ENCODE measurements around the gene PYGB.

Gene PYGB

DNA sequence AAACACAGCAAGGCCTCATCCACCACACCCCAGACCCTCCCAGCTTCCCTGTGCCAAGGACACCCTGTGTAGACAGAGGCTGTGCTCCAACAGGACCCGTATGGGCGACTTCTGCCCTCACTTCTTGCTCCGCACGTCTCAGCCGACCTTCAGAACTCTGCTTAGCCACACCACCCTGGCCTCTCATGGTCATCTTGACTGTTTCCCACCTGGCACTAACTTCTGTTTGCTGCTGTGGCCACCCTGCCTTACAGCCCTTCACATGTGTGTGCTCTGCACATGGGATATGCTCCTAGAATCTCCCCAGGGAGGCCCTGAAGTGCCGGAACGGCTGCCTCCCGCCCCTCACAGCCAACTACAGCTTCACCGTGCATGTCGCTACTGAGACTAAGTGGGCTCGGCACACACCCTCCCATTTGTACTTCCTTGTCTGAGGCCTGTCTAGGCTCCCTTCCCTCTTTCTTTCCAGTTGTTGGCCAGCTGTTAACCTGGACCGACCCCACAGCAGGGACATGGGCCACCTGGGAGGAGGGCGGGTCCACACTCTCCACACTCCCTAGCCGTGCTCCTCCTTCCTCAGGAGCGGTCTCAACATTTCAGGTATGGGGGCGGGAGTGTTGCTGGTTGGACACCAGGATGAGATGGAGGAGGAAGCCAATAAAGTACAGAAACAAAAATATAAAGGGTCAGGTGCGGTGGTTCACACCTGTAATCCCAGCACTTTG lies 69.6 kb downstream of the PYGB start:
- Histone ChIP-seq H3K4me1 (ENCODE audit: control insufficient read depth, insufficient read depth, low read length) (no peaks in the 10 kb centered on the region), H3K27ac (ENCODE audit: extremely low read depth, low read depth, low read length) (no peak overlapping the region), H3K9me3 (ENCODE audit: control insufficient read depth, insufficient read depth, low read depth, low read length) (no peaks in the 10 kb centered on the region), H3K36me3 (ENCODE audit: control insufficient read depth in 2 of 2, insufficient read depth in 1 of 2, low read length in 2 of 2) (peaks cover 0 to 45% of the 10 kb centered on the region in 2 experiments; a peak in 2 of 3 replicates), H3K4me3 (ENCODE audit: low read depth, low read length) (no peak overlapping the region)
- CTCF ChIA-PET, result no interaction called here
- TF ChIP-seq, protein P1, sequence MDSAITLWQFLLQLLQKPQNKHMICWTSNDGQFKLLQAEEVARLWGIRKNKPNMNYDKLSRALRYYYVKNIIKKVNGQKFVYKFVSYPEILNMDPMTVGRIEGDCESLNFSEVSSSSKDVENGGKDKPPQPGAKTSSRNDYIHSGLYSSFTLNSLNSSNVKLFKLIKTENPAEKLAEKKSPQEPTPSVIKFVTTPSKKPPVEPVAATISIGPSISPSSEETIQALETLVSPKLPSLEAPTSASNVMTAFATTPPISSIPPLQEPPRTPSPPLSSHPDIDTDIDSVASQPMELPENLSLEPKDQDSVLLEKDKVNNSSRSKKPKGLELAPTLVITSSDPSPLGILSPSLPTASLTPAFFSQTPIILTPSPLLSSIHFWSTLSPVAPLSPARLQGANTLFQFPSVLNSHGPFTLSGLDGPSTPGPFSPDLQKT (IDR thresholded peaks at IDR 0.05; ENCODE audit: borderline replicate concordance, low read depth, low read length), result no peak
- 0 out of 2 replicates have a peak, but pooled peaks have one; percentile 18 for TF ChIP-seq ZNF600 (tag by site-specific recombination; IDR thresholded peaks at IDR 0.05)
- POLR2A ChIA-PET, result no interaction called here

DNA sequence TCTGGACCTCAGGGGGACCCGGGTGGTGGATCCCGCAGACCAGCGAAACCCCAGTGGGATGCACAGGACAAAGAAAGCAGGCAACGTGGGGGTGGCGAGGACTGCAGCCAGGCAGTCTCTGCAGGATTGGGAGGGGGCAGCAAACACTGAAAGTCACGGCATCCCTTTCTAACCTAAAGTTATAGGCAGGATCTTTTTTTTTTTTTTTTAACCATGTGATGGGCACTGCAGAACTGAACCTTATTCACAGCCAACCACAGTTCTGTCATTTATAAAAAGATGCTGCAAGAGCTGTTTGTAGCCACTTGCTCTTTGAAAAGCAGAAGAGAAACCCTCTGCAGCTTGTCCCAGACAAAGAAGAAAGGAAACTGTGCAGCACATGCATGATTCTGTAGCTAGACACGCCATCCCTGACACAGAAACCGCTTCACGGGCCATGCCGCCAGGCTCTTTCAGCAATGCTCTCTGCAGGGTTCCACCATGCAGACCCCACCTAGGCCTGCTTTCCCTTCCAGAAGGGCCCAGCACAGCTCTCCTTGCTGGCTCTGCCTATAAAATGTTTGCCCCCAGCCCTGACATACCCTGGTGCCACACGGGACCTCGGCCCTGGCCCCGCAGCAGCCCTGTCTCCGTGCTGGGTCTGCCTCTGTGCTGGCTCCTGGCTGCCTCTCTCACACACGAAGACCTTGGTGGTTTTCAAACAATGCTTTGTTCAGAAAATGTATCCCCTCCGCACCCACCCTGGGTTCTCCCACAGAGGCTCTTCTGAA lies 70.8 kb downstream of the PYGB start:
- Histone ChIP-seq H3K27ac (ENCODE audit: extremely low read depth, low read depth, low read length) (no peak overlapping the region), H3K9me3 (ENCODE audit: control insufficient read depth, insufficient read depth, low read depth, low read length) (no peaks in the 10 kb centered on the region), H3K4me1 (ENCODE audit: control insufficient read depth, insufficient read depth, low read length) (no peaks in the 10 kb centered on the region), H3K4me3 (ENCODE audit: low read depth, low read length) (no peak overlapping the region), H3K36me3 (ENCODE audit: control insufficient read depth in 2 of 2, insufficient read depth in 1 of 2, low read length in 2 of 2) (peaks cover 0 to 54% of the 10 kb centered on the region in 2 experiments; a peak in 2 of 3 replicates)
- ChIA-PET POLR2A (no interaction called here), CTCF (interaction anchor here (1.0 to 1.2 kb wide), 2 partner anchors 9 to 81 kb away, joined by 3 to 7 read pairs; no protein-coding TSS in a partner anchor)
- no peak for TF ChIP-seq ZNF416 (tag by site-specific recombination; IDR thresholded peaks at IDR 0.05)
- TF ChIP-seq ZNF391 (tag by site-specific recombination; IDR thresholded peaks at IDR 0.05; ENCODE audit: borderline replicate concordance, low read depth), result no peak
- no peak for TF ChIP-seq SCRT1 (tag by site-specific recombination; IDR thresholded peaks at IDR 0.05; ENCODE audit: borderline replicate concordance)
- no peak for TF ChIP-seq REPIN1 (tag by site-specific recombination; IDR thresholded peaks at IDR 0.05; ENCODE audit: low read depth)
- no peak for TF ChIP-seq ZNF2 (tag by site-specific recombination; IDR thresholded peaks at IDR 0.05)
- TF ChIP-seq ZNF654 (tag by site-specific recombination; IDR thresholded peaks at IDR 0.05; ENCODE audit: low read depth), result no peak
- TF ChIP-seq ZNF621 (tag by site-specific recombination; IDR thresholded peaks at IDR 0.05), result no peak
- TF ChIP-seq, protein P2, sequence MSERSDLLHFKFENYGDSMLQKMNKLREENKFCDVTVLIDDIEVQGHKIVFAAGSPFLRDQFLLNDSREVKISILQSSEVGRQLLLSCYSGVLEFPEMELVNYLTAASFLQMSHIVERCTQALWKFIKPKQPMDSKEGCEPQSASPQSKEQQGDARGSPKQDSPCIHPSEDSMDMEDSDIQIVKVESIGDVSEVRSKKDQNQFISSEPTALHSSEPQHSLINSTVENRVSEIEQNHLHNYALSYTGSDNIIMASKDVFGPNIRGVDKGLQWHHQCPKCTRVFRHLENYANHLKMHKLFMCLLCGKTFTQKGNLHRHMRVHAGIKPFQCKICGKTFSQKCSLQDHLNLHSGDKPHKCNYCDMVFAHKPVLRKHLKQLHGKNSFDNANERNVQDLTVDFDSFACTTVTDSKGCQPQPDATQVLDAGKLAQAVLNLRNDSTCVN (tag by site-specific recombination; optimal IDR thresholded peaks at IDR 0.05), result no peak
- TF ChIP-seq ZNF214 (tag by site-specific recombination; IDR thresholded peaks at IDR 0.05; ENCODE audit: borderline replicate concordance), result no peak
- TF ChIP-seq ZNF768 (tag by site-specific recombination; IDR thresholded peaks at IDR 0.05), result no peak
- TF ChIP-seq ZNF112 (tag by site-specific recombination; IDR thresholded peaks at IDR 0.05), result no peak
- TF ChIP-seq ZFP41 (tag by site-specific recombination; IDR thresholded peaks at IDR 0.05; ENCODE audit: borderline replicate concordance), result no peak
- no peak for TF ChIP-seq GFI1B (tag by site-specific recombination; IDR thresholded peaks at IDR 0.05)
- no peak for TF ChIP-seq ZNF19 (tag by site-specific recombination; IDR thresholded peaks at IDR 0.05; ENCODE audit: low read depth)
- TF ChIP-seq ZFP69B (tag by site-specific recombination; IDR thresholded peaks at IDR 0.05), result no peak
